Measurements from ENCODE around the gene NPBWR2. TPM values are rescaled to one million over a fixed set of nuclear protein-coding genes. Genes with fewer than 3 reads are reported as not detected.

Gene NPBWR2
- total and polyA plus RNA-seq, 2 donors: 0.02 TPM; not detected in 1

DNA sequence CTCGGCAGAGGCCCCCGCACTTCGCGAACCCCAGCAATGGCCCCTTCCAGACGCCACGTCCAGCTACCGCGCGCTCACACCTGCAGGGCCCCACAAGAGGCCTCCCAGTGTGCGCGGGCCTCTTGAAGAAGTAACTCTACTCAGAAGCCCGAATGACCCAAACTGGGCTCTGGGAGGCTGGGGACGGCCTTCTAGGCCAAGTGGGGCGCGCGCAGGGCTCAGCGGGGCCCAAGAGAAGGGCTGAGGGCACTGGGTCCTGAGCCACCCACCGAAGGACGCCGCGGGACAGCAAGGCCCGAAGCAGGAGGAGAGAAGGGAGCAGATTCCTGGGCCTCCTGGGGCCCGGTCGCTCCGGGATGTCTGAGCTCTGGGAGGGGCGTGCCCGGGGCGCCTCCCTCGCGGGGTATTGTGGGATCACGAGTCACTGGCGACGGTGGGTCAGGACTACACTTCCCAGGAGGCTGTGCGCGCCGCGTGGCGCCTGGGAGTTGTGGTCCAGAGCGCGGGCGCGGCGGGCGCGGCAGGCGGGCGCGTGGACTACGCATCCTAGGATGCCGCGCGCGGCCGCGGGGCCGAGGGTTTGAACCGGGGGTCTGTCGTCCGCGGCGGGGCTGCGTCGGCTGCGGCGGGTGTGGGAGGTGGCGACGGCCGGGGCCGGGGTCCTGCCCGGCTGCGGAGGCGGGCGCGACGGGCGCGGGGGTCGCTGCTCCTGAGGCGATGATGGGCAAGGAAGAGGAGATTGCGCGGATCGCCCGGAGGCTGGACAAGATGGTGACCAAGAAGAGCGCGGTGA lies 44.6 kb downstream of the NPBWR2 start, which contains the start of gene TCEA2:
Gene TCEA2, plus strand, starts transcription at position 603 of the 793 bp plus-strand sequence. Its CDS starts 115 bp downstream, at position 718.
- Histone ChIP-seq H3K9me3 (ENCODE audit: control insufficient read depth in 2 of 2, insufficient read depth in 1 of 2, low read length in 1 of 2) (peaks cover 0 to 2% of the 10 kb centered on the region in 2 donors), H3K36me3 (ENCODE audit: control insufficient read depth in 2 of 2, insufficient read depth in 2 of 2, low read length in 1 of 2) (no peaks in the 10 kb centered on the region), H3K4me1 (ENCODE audit: control insufficient read depth in 2 of 2, insufficient read depth in 2 of 2, low read length in 2 of 2) (peaks cover 27 to 57% of the 10 kb centered on the region in 2 donors), H3K27me3 (ENCODE audit: control insufficient read depth in 2 of 2, insufficient read depth in 1 of 2, low read length in 1 of 2) (no peaks in the 10 kb centered on the region), H3K4me3 (ENCODE audit: low read length in 2 of 2) (peak within 1 kb of the TSS; percentile 65 to 79), H3K27ac (ENCODE audit: low read depth in 1 of 2, low read length in 1 of 2) (peak within 1 kb of the TSS; percentile 51 to 81)
- WGBS: 11% methylated on average over 85 of the region's 85 CpGs
- peak; percentile 85 to 97 (median 94) for DNase-seq (ENCODE audit: low read depth in 6 of 9, low spot score in 9 of 9)

DNA sequence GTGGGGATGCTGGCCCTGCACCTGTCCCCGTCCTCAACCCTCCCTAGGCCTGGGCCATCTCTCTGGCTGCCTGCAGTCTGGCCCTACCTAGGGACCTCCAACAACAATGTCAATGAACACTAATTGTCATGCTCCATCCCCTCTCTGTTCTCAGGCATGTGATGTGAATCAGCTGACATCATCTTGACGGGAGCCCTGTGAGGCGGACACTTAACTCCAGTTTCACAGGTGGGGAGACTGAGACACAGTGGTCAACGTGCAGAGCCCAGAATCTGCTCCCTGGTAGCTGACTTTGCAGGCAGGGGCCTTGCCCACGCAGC lies 45.1 kb downstream of the NPBWR2 start:
- 70% methylated on average over 5 of the region's 5 CpGs for WGBS
- H3K4me1 ChIP-seq (ENCODE audit: control insufficient read depth in 2 of 2, insufficient read depth in 2 of 2, low read length in 2 of 2): peaks cover 30 to 57% of the 10 kb centered on the region in 2 donors
- H3K9me3 ChIP-seq (ENCODE audit: control insufficient read depth in 2 of 2, insufficient read depth in 1 of 2, low read length in 1 of 2): peaks cover 0 to 2% of the 10 kb centered on the region in 2 donors
- no peak for DNase-seq (ENCODE audit: low read depth in 6 of 9, low spot score in 9 of 9)
- peaks cover 0 to 3% of the 10 kb centered on the region in 2 donors for H3K27me3 ChIP-seq (ENCODE audit: control insufficient read depth in 2 of 2, insufficient read depth in 1 of 2, low read length in 1 of 2)
- H3K4me3 ChIP-seq (ENCODE audit: low read length in 2 of 2): peak overlapping the region; percentile 41 to 79
- no peaks in the 10 kb centered on the region for H3K36me3 ChIP-seq (ENCODE audit: control insufficient read depth in 2 of 2, insufficient read depth in 2 of 2, low read length in 1 of 2)
- H3K27ac ChIP-seq (ENCODE audit: low read depth in 1 of 2, low read length in 1 of 2): peak overlapping the region in 1 of 2 donors; percentile 43

DNA sequence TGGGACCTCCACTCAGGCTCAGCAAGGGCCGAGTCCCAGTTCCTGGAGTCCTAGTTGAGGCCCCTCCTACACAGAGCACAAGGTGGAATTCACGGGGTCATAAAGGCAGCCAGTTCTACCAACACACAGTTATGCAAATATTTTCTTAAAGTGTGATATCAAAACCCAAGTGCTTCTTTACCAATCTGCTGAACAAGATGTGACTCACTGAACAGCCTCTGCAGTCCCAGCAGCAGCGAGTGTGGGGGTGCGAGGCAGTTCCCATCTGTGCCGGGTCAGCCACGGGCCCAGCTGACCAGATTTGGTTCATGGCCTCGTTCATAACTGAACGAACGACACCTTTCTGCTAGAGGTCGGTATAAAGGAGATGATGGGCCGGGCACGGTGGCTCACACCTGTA lies 48.8 kb downstream of the NPBWR2 start:
- H3K27ac ChIP-seq (ENCODE audit: low read depth in 1 of 2, low read length in 1 of 2): no peak overlapping the region
- no peak for DNase-seq (ENCODE audit: low read depth in 6 of 9, low spot score in 9 of 9)
- H3K4me3 ChIP-seq (ENCODE audit: low read length in 2 of 2): no peak overlapping the region
- no peaks in the 10 kb centered on the region for H3K9me3 ChIP-seq (ENCODE audit: control insufficient read depth in 2 of 2, insufficient read depth in 1 of 2, low read length in 1 of 2)
- H3K36me3 ChIP-seq (ENCODE audit: control insufficient read depth in 2 of 2, insufficient read depth in 2 of 2, low read length in 1 of 2): no peaks in the 10 kb centered on the region
- WGBS: 94% methylated on average over 12 of the region's 12 CpGs
- peaks cover 4 to 50% of the 10 kb centered on the region in 2 donors for H3K4me1 ChIP-seq (ENCODE audit: control insufficient read depth in 2 of 2, insufficient read depth in 2 of 2, low read length in 2 of 2)
- H3K27me3 ChIP-seq (ENCODE audit: control insufficient read depth in 2 of 2, insufficient read depth in 1 of 2, low read length in 1 of 2): peaks cover 0 to 33% of the 10 kb centered on the region in 2 donors

DNA sequence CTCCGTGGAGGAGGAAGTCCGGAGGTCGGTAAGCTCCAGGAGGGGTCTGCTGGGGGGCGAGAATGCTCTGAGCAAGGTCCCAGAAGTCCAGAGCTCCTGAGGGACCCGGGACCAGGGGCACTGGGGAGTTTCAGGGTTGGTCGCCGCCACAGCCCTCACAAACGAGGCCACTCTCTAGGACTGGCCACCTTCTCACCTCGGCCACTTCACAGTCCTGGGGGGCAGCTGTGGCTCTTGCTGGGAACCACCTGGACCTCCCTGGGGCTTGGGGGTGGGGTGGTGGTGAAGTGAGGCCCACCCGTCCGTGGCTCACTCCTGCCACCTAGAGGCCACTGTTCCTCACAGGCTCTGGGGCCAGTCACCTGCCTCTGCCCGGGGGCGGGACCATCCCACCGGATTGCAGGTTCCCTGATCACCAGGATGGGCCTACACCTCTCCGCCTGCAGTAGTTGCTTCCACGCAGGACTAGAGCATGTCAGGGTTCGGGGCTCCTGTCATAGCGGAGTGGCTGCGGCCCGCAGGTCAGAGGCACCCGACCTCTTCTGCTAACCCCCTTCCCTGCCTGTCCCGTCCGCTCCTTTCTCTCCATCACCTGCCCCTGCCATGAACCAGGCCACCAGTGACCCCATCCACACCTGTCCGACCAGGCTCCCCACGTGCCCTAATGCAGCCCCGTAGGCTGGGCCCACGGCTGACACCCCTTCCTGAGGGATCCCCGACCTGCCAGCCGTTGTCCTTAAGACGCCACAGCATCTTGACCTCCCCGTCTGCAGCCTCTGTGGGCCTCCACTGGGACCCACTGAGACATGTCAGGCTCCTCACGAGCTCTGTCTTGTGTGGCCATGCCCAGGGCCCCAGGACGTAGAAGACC lies 49.5 kb downstream of the NPBWR2 start:
- peak overlapping the region; percentile 62 to 84 for H3K27ac ChIP-seq (ENCODE audit: low read depth in 1 of 2, low read length in 1 of 2)
- WGBS: 47% methylated on average over 33 of the region's 33 CpGs
- no peaks in the 10 kb centered on the region for H3K36me3 ChIP-seq (ENCODE audit: control insufficient read depth in 2 of 2, insufficient read depth in 2 of 2, low read length in 1 of 2)
- DNase-seq (ENCODE audit: low read depth in 6 of 9, low spot score in 9 of 9): peak in 4 of 9 donors; percentile 77 to 87 (median 83)
- peak overlapping the region in 1 of 2 donors; percentile 14 for H3K4me3 ChIP-seq (ENCODE audit: low read length in 2 of 2)
- peaks cover 0 to 39% of the 10 kb centered on the region in 2 donors for H3K27me3 ChIP-seq (ENCODE audit: control insufficient read depth in 2 of 2, insufficient read depth in 1 of 2, low read length in 1 of 2)
- H3K4me1 ChIP-seq (ENCODE audit: control insufficient read depth in 2 of 2, insufficient read depth in 2 of 2, low read length in 2 of 2): peaks cover 3 to 48% of the 10 kb centered on the region in 2 donors
- H3K9me3 ChIP-seq (ENCODE audit: control insufficient read depth in 2 of 2, insufficient read depth in 1 of 2, low read length in 1 of 2): no peaks in the 10 kb centered on the region

DNA sequence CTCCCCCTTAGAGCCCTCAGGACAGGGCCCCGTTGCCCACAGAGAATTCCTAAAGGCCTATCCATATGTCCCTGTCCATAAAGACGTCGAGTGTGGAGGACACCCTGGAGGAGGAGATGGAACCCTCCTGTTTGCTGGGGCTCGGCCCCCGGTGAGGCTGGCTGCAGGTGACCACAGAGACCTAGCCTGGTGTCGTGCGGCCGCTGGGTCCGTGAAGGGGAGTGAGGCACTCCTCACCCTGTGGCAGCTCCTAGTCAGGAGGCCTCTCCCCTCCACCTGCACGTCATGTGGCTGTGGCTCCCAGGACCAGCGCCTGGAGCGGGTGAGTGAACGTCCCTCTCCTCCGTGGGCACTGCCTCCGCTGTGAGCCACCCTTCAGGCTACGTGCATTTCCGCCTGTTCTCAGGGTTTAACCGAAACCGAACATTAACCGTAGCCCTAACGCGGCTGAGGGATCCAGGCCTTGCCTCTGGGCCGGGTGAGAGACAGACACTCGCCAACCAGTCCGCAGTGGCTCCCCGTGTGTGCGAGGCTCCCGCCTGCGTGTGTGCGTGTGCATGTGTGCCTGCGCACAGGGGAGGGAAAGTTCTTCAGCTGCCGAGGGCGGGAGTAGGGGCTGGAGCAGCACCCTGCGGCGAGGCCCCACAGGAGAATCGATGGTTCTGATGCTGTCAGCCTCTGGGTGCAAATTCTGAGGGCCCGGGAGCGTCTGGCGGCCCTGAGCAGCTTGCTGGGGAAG lies 50.3 kb downstream of the NPBWR2 start:
- Histone ChIP-seq H3K4me3 (ENCODE audit: low read length in 2 of 2) (peak overlapping the region in 1 of 2 donors; percentile 14), H3K27ac (ENCODE audit: low read depth in 1 of 2, low read length in 1 of 2) (peak overlapping the region; percentile 62 to 84), H3K27me3 (ENCODE audit: control insufficient read depth in 2 of 2, insufficient read depth in 1 of 2, low read length in 1 of 2) (peaks cover 0 to 47% of the 10 kb centered on the region in 2 donors), H3K9me3 (ENCODE audit: control insufficient read depth in 2 of 2, insufficient read depth in 1 of 2, low read length in 1 of 2) (no peaks in the 10 kb centered on the region), H3K4me1 (ENCODE audit: control insufficient read depth in 2 of 2, insufficient read depth in 2 of 2, low read length in 2 of 2) (peaks cover 3 to 42% of the 10 kb centered on the region in 2 donors), H3K36me3 (ENCODE audit: control insufficient read depth in 2 of 2, insufficient read depth in 2 of 2, low read length in 1 of 2) (no peaks in the 10 kb centered on the region)
- peak in 1 of 9 donors; percentile 64 for DNase-seq (ENCODE audit: low read depth in 6 of 9, low spot score in 9 of 9)
- 65% methylated on average over 39 of the region's 39 CpGs for WGBS

DNA sequence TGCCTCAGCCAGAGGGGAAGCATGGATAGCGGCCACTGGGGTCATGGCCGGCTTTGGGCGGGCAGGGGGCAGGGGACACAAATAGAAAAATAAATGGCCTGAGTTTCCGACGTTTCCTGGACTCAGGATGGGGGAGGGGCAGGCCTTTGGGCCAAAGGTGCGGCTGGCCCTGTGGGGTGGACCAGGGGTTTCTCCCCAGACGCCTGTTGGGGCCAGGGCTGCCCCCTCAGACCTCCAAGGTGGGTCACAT lies 50.8 kb downstream of the NPBWR2 start:
- H3K4me3 ChIP-seq (ENCODE audit: low read length in 2 of 2): no peak overlapping the region
- H3K9me3 ChIP-seq (ENCODE audit: control insufficient read depth in 2 of 2, insufficient read depth in 1 of 2, low read length in 1 of 2): no peaks in the 10 kb centered on the region
- H3K27ac ChIP-seq (ENCODE audit: low read depth in 1 of 2, low read length in 1 of 2): peak overlapping the region; percentile 46 to 84
- 63% methylated on average over 7 of the region's 7 CpGs for WGBS
- peaks cover 3 to 43% of the 10 kb centered on the region in 2 donors for H3K4me1 ChIP-seq (ENCODE audit: control insufficient read depth in 2 of 2, insufficient read depth in 2 of 2, low read length in 2 of 2)
- H3K27me3 ChIP-seq (ENCODE audit: control insufficient read depth in 2 of 2, insufficient read depth in 1 of 2, low read length in 1 of 2): peaks cover 2 to 52% of the 10 kb centered on the region in 2 donors
- no peak for DNase-seq (ENCODE audit: low read depth in 6 of 9, low spot score in 9 of 9)
- H3K36me3 ChIP-seq (ENCODE audit: control insufficient read depth in 2 of 2, insufficient read depth in 2 of 2, low read length in 1 of 2): no peaks in the 10 kb centered on the region

DNA sequence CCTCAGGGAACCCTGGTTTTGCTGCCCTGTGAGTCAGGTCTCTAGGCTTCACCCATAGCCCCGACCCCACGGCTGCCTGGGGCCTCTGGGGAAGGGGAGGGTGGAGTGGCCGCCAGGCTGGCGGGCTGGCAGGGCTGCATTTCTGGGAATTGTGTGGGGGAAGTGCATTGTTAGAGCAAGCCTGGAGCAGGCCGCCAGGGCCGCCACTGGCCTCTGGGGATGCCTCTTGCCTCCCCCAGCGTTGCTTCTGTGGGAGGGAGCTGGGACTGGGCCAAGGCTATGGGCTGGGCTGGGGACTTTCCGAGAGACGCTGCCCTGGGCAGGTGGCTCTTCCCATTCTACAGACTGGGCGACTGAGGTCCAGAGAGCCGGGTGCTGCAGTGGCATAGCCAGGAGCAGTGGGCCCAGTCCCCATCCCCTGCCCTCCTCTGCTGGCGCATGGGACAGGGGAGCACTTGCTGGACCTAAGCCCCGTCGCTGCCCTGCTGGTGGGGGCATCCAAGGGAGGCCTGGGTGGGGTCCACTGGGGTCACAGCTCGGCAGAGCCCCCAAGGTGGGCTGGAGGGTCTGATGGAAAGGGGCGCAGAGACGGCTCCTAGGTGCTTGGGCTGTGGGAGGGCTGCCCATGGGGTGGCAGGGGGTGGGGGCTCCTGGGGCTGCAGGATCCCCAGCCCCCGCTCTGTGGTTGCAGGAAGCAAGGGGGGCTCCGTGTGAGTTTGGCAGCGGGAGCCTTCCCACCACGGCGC lies 51.3 kb downstream of the NPBWR2 start:
- no peaks in the 10 kb centered on the region for H3K9me3 ChIP-seq (ENCODE audit: control insufficient read depth in 2 of 2, insufficient read depth in 1 of 2, low read length in 1 of 2)
- peaks cover 3 to 43% of the 10 kb centered on the region in 2 donors for H3K4me1 ChIP-seq (ENCODE audit: control insufficient read depth in 2 of 2, insufficient read depth in 2 of 2, low read length in 2 of 2)
- H3K36me3 ChIP-seq (ENCODE audit: control insufficient read depth in 2 of 2, insufficient read depth in 2 of 2, low read length in 1 of 2): no peaks in the 10 kb centered on the region
- WGBS: 75% methylated on average over 22 of the region's 22 CpGs
- DNase-seq (ENCODE audit: low read depth in 6 of 9, low spot score in 9 of 9): no peak
- H3K27ac ChIP-seq (ENCODE audit: low read depth in 1 of 2, low read length in 1 of 2): peak overlapping the region; percentile 46 to 84
- H3K4me3 ChIP-seq (ENCODE audit: low read length in 2 of 2): no peak overlapping the region
- peaks cover 7 to 57% of the 10 kb centered on the region in 2 donors for H3K27me3 ChIP-seq (ENCODE audit: control insufficient read depth in 2 of 2, insufficient read depth in 1 of 2, low read length in 1 of 2)

DNA sequence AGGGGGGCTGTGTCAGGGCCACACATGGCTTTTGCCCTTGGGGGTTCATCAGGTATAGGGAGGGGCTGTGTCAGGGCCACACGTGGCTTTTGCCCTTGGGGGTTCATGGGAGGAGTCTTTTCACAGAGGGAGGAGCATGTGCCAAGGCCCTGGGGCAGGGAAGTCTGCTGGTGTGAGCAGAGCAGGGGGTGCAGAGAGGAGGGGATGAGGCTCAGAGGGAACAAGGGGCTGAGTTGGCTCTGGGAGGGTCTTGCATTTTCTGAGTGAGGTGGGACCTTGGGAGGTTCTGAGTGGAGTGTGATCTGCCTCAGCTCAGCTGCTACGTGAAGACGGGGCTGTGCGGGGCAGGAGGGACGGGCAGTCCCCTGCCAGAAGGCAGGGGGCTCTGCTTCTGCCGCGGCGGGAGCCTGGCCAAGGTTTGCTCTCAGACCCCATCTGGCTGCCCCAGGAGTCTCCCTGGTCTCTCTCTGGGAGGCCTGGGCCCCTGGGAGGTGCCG lies 51.9 kb downstream of the NPBWR2 start:
- DNase-seq (ENCODE audit: low read depth in 6 of 9, low spot score in 9 of 9): no peak
- Histone ChIP-seq H3K27me3 (ENCODE audit: control insufficient read depth in 2 of 2, insufficient read depth in 1 of 2, low read length in 1 of 2) (peaks cover 13 to 64% of the 10 kb centered on the region in 2 donors), H3K9me3 (ENCODE audit: control insufficient read depth in 2 of 2, insufficient read depth in 1 of 2, low read length in 1 of 2) (no peaks in the 10 kb centered on the region), H3K4me3 (ENCODE audit: low read length in 2 of 2) (no peak overlapping the region), H3K27ac (ENCODE audit: low read depth in 1 of 2, low read length in 1 of 2) (peak overlapping the region in 1 of 2 donors; percentile 80), H3K36me3 (ENCODE audit: control insufficient read depth in 2 of 2, insufficient read depth in 2 of 2, low read length in 1 of 2) (no peaks in the 10 kb centered on the region), H3K4me1 (ENCODE audit: control insufficient read depth in 2 of 2, insufficient read depth in 2 of 2, low read length in 2 of 2) (peaks cover 3 to 45% of the 10 kb centered on the region in 2 donors)
- WGBS: 92% methylated on average over 9 of the region's 9 CpGs
